Erythroblast (primary cell): ENCODE results near the gene LHX4.

Source experiments
- GATA1 ChIP-seq: IDR thresholded peaks from 2 replicates; pipeline ENCODE4 v1.6.1; 2011; ENCODE audit warnings: low read depth, mild to moderate bottlenecking, control low read depth, low read length, moderate library complexity
- POLR2A ChIP-seq: IDR thresholded peaks from 2 replicates; pipeline ENCODE4 v1.6.1; 2011; ENCODE audit warnings: mild to moderate bottlenecking, low read length

DNA sequence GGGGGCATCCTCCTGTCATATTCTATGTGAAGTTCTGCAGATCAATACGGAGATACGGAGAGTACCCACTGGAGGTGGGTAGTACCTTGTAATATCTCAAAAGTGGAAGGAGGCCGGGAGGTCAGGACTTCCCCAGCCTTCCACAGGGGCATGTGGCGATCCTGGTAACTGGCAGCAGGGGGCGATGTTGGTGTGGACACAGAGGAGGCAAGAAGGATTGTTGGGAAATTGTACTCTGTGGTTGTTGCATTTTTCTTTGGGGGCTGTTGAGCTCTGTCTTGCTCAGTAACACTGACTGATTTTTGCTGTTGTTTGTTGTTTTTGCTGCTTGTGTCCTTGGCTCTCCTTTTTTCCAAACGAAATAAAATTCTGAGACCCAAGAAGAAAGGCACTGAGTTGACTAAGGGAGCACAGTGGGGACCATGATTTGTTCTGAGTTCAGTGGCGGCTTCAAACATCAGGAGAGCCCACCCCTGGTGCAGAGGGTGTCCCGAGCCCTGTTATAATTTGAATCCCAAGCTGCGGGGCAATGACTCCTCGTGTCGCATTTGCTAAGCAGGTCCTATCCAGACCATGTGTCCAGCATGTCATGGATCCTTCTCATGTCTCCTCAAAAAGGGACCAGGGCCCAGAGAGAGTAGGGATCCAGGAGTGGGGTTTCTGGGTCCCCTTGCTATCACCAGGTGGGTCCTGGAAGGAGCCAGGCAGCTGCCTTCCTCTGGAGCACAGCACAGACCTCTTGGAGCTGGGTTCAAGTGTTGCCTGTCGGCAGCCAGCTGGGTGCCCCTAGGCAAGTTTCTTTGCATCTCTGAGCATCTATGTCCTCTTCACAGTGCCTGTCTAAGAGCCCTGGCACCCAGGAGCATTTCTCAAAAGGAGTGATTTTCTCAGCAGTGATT, 22.8 kb downstream of the LHX4 start:
- TF ChIP-seq POLR2A (no peak), GATA1 (no peak)
